IMR-90 (cell line): ENCODE data around the gene PRKRA. TPM values are rescaled to one million over a fixed set of nuclear protein-coding genes. Genes with fewer than 3 reads are reported as not detected.

ENCODE experiments used
- ATAC-seq: fragments of 200-7000 bp; cut with Tn5 transposase; 2 replicates; pipeline ENCODE4 v1.9.1; 2020; ENCODE audit warnings: low read depth, mild to moderate bottlenecking, moderate library complexity
- BruUV-seq: library from RNA; stranded (reverse); fragments of 400-500 nt; replicated peaks from 2 replicates; lab custom pipeline; 2021; lab: Mats Ljungman, UMichigan
- CTCF ChIA-PET: fragments of 300-600 bp; formaldehyde crosslinking; extraction: SDS; loops from one replicate; lab custom pipeline; 2021; ENCODE audit warnings: antibody characterized with exemption; lab: Yijun Ruan, JAX
- POLR2A ChIA-PET: fragments of 300-600 bp; sonication (Branson Sonifier 250); formaldehyde crosslinking; loops from one replicate; lab custom pipeline; 2022; ENCODE audit warnings: antibody characterized with exemption; ENCODE audit not compliant: unreplicated experiment; lab: Charles Lee
- DNase-seq: peaks from one replicate; pipeline ENCODE4 v3.0.0; 2013
- H2AFZ ChIP-seq: replicated peaks from 2 replicates; pipeline ENCODE3; 2013; ENCODE audit warnings: low read length, mild to moderate bottlenecking; ENCODE audit not compliant: poor library complexity
- H2AK5ac ChIP-seq: 2 replicates; pipeline ENCODE4 v1.6.1; 2013; ENCODE audit warnings: low read depth, low read length, inconsistent platforms
- H2AK9ac ChIP-seq: replicated peaks from 2 replicates; pipeline ENCODE3; 2013; ENCODE audit warnings: mild to moderate bottlenecking, low read depth, low read length, moderate library complexity; ENCODE audit not compliant: poor library complexity
- H2BK120ac ChIP-seq: 2 replicates; pipeline ENCODE4 v1.6.1; 2013; ENCODE audit warnings: low read depth, low read length, inconsistent platforms
- H2BK15ac ChIP-seq: 3 replicates; pipeline ENCODE4 v1.6.1; 2013; ENCODE audit warnings: low read depth, low read length, inconsistent platforms
- H2BK20ac ChIP-seq: 2 replicates; pipeline ENCODE4 v1.6.1; 2013; ENCODE audit warnings: low read depth, mild to moderate bottlenecking, inconsistent platforms, low read length, moderate library complexity
- H2BK5ac ChIP-seq: 2 replicates; pipeline ENCODE4 v1.6.1; 2013; ENCODE audit warnings: mild to moderate bottlenecking, low read depth, low read length, inconsistent platforms; ENCODE audit not compliant: poor library complexity, severe bottlenecking
- H3K14ac ChIP-seq: replicated peaks from 2 replicates; pipeline ENCODE4 v1.6.1; 2013; ENCODE audit warnings: low read depth, low read length, inconsistent platforms
- H3K18ac ChIP-seq: 2 replicates; pipeline ENCODE4 v1.6.1; 2013; ENCODE audit warnings: low read depth, low read length, control low read depth
- H3K23ac ChIP-seq: 2 replicates; pipeline ENCODE4 v1.6.1; 2013; ENCODE audit warnings: low read depth, low read length, inconsistent platforms
- H3K27ac ChIP-seq: 2 replicates; pipeline ENCODE4 v1.5.1; 2013; ENCODE audit warnings: mild to moderate bottlenecking, control low read depth, low read length; ENCODE audit not compliant: insufficient read depth
- H3K27me3 ChIP-seq: 2 replicates; pipeline ENCODE4 v1.6.1; 2013; ENCODE audit warnings: low read length; ENCODE audit not compliant: control insufficient read depth, insufficient read depth
- H3K36me3 ChIP-seq: 2 replicates; pipeline ENCODE4 v1.6.1; 2013; ENCODE audit warnings: low read length, mixed read lengths; ENCODE audit not compliant: control insufficient read depth, insufficient read depth
- H3K4ac ChIP-seq: 2 replicates; pipeline ENCODE4 v1.6.1; 2013; ENCODE audit warnings: low read depth, low read length, inconsistent platforms
- H3K4me1 ChIP-seq: 2 replicates; pipeline ENCODE4 v1.6.1; 2013; ENCODE audit warnings: low read length, mixed read lengths; ENCODE audit not compliant: control insufficient read depth, insufficient read depth
- H3K4me2 ChIP-seq: 2 replicates; pipeline ENCODE4 v1.6.1; 2013; ENCODE audit warnings: low read depth, mild to moderate bottlenecking, control low read depth, low read length, moderate library complexity
- H3K4me3 ChIP-seq: 2 replicates; pipeline ENCODE4 v1.5.1; 2013; ENCODE audit warnings: low read depth, mild to moderate bottlenecking, control low read depth, low read length, moderate library complexity; ENCODE audit not compliant: insufficient read depth
- H3K56ac ChIP-seq: 2 replicates; pipeline ENCODE4 v1.6.1; 2013; ENCODE audit warnings: low read length, inconsistent platforms; ENCODE audit not compliant: insufficient read depth; ENCODE audit errors: extremely low read depth
- H3K79me1 ChIP-seq, 2 experiments: 2 replicates each; pipeline ENCODE4 v1.6.1; 2013; ENCODE audit warnings: low read length in 2 of 2, inconsistent platforms in 1 of 2, low read depth in 1 of 2
- H3K9ac ChIP-seq: 2 replicates; pipeline ENCODE4 v1.6.1; 2013; ENCODE audit warnings: low read depth, low read length, control low read depth
- H3K9me1 ChIP-seq: 2 replicates; pipeline ENCODE4 v1.6.1; 2013; ENCODE audit warnings: low read length, inconsistent platforms; ENCODE audit not compliant: insufficient read depth
- H3K9me3 ChIP-seq: 2 replicates; pipeline ENCODE4 v1.6.1; 2013; ENCODE audit warnings: low read length; ENCODE audit not compliant: control insufficient read depth, insufficient read depth
- H4K20me1 ChIP-seq: 2 replicates; pipeline ENCODE4 v1.6.1; 2013; ENCODE audit warnings: low read length, inconsistent platforms; ENCODE audit not compliant: insufficient read depth
- H4K5ac ChIP-seq: 2 replicates; pipeline ENCODE4 v1.6.1; 2013; ENCODE audit warnings: mild to moderate bottlenecking, low read depth, low read length, control low read depth
- H4K8ac ChIP-seq, 2 experiments: 2 replicates each; pipeline ENCODE4 v1.6.1; 2013; ENCODE audit warnings: low read depth in 2 of 2, low read length in 2 of 2, control low read depth in 1 of 2, inconsistent platforms in 1 of 2
- H4K91ac ChIP-seq: 2 replicates; pipeline ENCODE4 v1.6.1; 2013; ENCODE audit warnings: low read depth, low read length, inconsistent platforms; ENCODE audit not compliant: insufficient read depth
- ELK1 ChIP-seq: fragments of 150-350 bp; IDR thresholded peaks from 2 replicates; pipeline ENCODE4 v1.6.1; 2016; ENCODE audit warnings: low read depth, mild to moderate bottlenecking, low read length, moderate library complexity, borderline replicate concordance
- MAFK ChIP-seq: IDR thresholded peaks from 2 replicates; pipeline ENCODE4 v1.6.1; 2012; ENCODE audit warnings: low read depth, low read length, improper control_type of control experiment
- MAZ ChIP-seq: IDR thresholded peaks from 2 replicates; pipeline ENCODE4 v1.6.1; 2012; ENCODE audit warnings: low read depth, mild to moderate bottlenecking, low read length, improper control_type of control experiment, moderate library complexity, borderline replicate concordance
- NFE2L2 ChIP-seq: fragments of 150-350 bp; IDR thresholded peaks from 2 replicates; pipeline ENCODE4 v1.6.1; 2016; ENCODE audit warnings: low read depth, mild to moderate bottlenecking, low read length
- POLR2A ChIP-seq: IDR thresholded peaks from 2 replicates; pipeline ENCODE4 v1.6.1; 2012; ENCODE audit warnings: mild to moderate bottlenecking, low read depth, low read length
- RAD21 ChIP-seq: IDR thresholded peaks from 2 replicates; pipeline ENCODE4 v1.6.1; 2012; ENCODE audit warnings: low read length, improper control_type of control experiment
- RFX5 ChIP-seq: IDR thresholded peaks from 2 replicates; pipeline ENCODE4 v1.8.0; 2012; ENCODE audit warnings: low read depth, mild to moderate bottlenecking, low read length, moderate library complexity
- SMC3 ChIP-seq: fragments of 150-350 bp; IDR thresholded peaks from 2 replicates; pipeline ENCODE4 v1.6.1; 2016; ENCODE audit warnings: low read depth, mild to moderate bottlenecking, antibody characterized with exemption, low read length, moderate library complexity
- WGBS, 2 experiments: methylation state at CpG; one replicate each; pipeline versions ENCODE4 v1.1.5 to v1.1.7; 2013; ENCODE audit warnings: missing lambda C conversion rate in 2 of 2; ENCODE audit not compliant: insufficient read length in 1 of 2; ENCODE audit errors: extremely low coverage in 2 of 2; 5-methylcytosine and 5-hydroxymethylcytosine counted together
- dilution Hi-C: fragments of 300-500 bp; cut with HindIII; formaldehyde crosslinking; loops from one replicate; pipeline ENCODE4 v1.14.3; 2018; ENCODE audit warnings: low sequenced_read_pairs; ENCODE audit not compliant: unreplicated experiment
- in situ Hi-C: fragments of 300-500 bp; cut with MboI; formaldehyde crosslinking; loops from 3 replicates; pipeline ENCODE4 v1.14.3; 2019; ENCODE audit warnings: low sequenced_read_pairs, inconsistent platforms, mixed read lengths
- intact Hi-C: fragments of 100-400 bp; cut with micrococcal nuclease; formaldehyde crosslinking; loops from 2 replicates; pipeline ENCODE4 v1.10.0; 2022
- polyA plus RNA-seq, 3 experiments: library from polyadenylated mRNA; depleted of rRNA; stranded (reverse); fragments of >200 nt; gene quantifications; 2 replicates each; pipeline ENCODE4 v1.2.3, GENCODE V29; 2012; ENCODE audit warnings: low replicate concordance in 1 of 3
- total RNA-seq: library from RNA; depleted of rRNA; stranded (reverse); fragments of >200 nt; gene quantifications from 2 replicates; pipeline ENCODE4 v1.2.3, GENCODE V29; 2012
- TF ChIP-seq, protein P1 (sequence below): fragments of 150-350 bp; IDR thresholded peaks from 2 replicates; pipeline ENCODE4 v1.6.1; 2017; ENCODE audit warnings: mild to moderate bottlenecking, antibody characterized with exemption, low read length, low read depth
- TF ChIP-seq, protein P2 (sequence below): conservative IDR thresholded peaks from 2 replicates; pipeline ENCODE4 v1.5.1; 2012; ENCODE audit warnings: mild to moderate bottlenecking, low read depth, low read length, improper control_type of control experiment

Gene PRKRA
- total and polyA plus RNA-seq, 2 of the 4 experiments (the other 2 are of a cell fraction): 39.5 to 53.6 TPM

- H3K9me3 ChIP-seq: peaks cover 2% of the 10 kb centered on the region; the same call in 1 of the 2 replicates
- no peak overlapping the region for H2AK5ac ChIP-seq
- dilution Hi-C loops (no loop called here), intact Hi-C loops (no loop called here), in situ Hi-C loops (no loop called here)
- H3K27ac ChIP-seq: no peak overlapping the region
- H3K4me2 ChIP-seq: no peak overlapping the region
- H3K14ac ChIP-seq: no peak overlapping the region
- POLR2A ChIA-PET: no interaction called here
- no peak overlapping the region for H3K4me3 ChIP-seq
- H3K4me1 ChIP-seq: 0 out of 2 replicates have a peak, but pooled peaks cover 2% of the 10 kb centered on the region
- no peak overlapping the region for H2BK120ac ChIP-seq
- H4K20me1 ChIP-seq: no peaks in the 10 kb centered on the region
- no peak overlapping the region for H3K4ac ChIP-seq
- BruUV-seq: no TSS peak
- no peak overlapping the region for H4K91ac ChIP-seq
- H3K9me1 ChIP-seq: peaks cover 3% of the 10 kb centered on the region; the same call in 1 of the 2 replicates
- no peaks in the 10 kb centered on the region for H3K27me3 ChIP-seq
- H2BK15ac ChIP-seq: no peak overlapping the region
- H2BK20ac ChIP-seq: no peak overlapping the region
- no peak for ATAC-seq
- no peaks in the 10 kb centered on the region for H3K36me3 ChIP-seq
- no peak overlapping the region for H3K56ac ChIP-seq
- no CpG with 5 or more reads among the region's 3 CpGs for WGBS, 2 experiments
- H4K5ac ChIP-seq: no peak overlapping the region
- CTCF ChIA-PET: no interaction called here
- no peak overlapping the region for H2BK5ac ChIP-seq
- H3K23ac ChIP-seq: no peak overlapping the region
- no peak overlapping the region for H4K8ac ChIP-seq
- no peak overlapping the region for H2AK9ac ChIP-seq
- H3K18ac ChIP-seq: no peak overlapping the region
- no peak for DNase-seq
- no peak overlapping the region for H3K9ac ChIP-seq
- H3K79me1 ChIP-seq: peaks cover 22 to 35% of the 10 kb centered on the region in 2 experiments
- TF ChIP-seq ELK1 (no peak), POLR2A (no peak), RFX5 (no peak), SMC3 (no peak), NFE2L2 (no peak), RAD21 (no peak), MAZ (no peak), MAFK (no peak)
- TF ChIP-seq, protein P1, sequence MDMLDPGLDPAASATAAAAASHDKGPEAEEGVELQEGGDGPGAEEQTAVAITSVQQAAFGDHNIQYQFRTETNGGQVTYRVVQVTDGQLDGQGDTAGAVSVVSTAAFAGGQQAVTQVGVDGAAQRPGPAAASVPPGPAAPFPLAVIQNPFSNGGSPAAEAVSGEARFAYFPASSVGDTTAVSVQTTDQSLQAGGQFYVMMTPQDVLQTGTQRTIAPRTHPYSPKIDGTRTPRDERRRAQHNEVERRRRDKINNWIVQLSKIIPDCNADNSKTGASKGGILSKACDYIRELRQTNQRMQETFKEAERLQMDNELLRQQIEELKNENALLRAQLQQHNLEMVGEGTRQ: no peak
- TF ChIP-seq, protein P2, sequence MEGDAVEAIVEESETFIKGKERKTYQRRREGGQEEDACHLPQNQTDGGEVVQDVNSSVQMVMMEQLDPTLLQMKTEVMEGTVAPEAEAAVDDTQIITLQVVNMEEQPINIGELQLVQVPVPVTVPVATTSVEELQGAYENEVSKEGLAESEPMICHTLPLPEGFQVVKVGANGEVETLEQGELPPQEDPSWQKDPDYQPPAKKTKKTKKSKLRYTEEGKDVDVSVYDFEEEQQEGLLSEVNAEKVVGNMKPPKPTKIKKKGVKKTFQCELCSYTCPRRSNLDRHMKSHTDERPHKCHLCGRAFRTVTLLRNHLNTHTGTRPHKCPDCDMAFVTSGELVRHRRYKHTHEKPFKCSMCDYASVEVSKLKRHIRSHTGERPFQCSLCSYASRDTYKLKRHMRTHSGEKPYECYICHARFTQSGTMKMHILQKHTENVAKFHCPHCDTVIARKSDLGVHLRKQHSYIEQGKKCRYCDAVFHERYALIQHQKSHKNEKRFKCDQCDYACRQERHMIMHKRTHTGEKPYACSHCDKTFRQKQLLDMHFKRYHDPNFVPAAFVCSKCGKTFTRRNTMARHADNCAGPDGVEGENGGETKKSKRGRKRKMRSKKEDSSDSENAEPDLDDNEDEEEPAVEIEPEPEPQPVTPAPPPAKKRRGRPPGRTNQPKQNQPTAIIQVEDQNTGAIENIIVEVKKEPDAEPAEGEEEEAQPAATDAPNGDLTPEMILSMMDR: no peak
- H2AFZ ChIP-seq: no peak overlapping the region
Observed at GRCh38 chr2:178422097-178422496, 28.9 kb downstream of the PRKRA start.
